ENCODE data around the gene LYZL6.
"Not testable (repeated sequence)": the region's sequence is repeated elsewhere in the genome, so short reads cannot be mapped to it uniquely, and the experiment has no call there.

The LYZL6 gene

GRCh38 chr17:35906191-35906925, 37.2 kb downstream of the LYZL6 start:
- no peak for DNase-seq

GRCh38 chr17:35903451-35903850, 40.1 kb downstream of the LYZL6 start:
- DNase-seq, result no peak

DNA sequence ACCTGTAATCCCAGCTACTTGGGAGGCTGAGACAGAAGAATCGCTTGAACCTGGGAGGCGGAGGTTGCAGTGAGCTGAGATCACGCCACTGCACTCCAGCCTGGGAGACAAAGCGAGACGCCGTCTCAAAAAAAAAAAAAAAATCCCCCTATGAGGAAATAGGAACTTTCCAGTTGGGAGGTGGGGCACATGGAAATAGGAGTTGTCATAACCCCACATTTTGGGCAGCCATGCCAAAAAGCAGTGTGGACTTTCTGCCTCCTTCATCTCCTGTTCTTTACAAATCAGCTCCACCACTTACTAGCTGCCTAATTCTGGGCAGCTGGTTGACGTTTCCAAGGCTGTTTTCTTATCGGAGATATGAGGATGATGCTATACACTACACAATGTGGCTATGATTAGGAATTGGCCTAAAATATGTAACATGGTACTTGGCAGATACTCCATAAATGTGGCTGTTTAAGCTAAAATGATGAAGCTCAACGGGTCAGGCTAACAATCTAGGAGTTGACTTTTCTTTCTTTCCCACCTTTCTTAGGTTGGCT, 41.8 kb downstream of the LYZL6 start:
- DNase-seq, result no peak

DNA sequence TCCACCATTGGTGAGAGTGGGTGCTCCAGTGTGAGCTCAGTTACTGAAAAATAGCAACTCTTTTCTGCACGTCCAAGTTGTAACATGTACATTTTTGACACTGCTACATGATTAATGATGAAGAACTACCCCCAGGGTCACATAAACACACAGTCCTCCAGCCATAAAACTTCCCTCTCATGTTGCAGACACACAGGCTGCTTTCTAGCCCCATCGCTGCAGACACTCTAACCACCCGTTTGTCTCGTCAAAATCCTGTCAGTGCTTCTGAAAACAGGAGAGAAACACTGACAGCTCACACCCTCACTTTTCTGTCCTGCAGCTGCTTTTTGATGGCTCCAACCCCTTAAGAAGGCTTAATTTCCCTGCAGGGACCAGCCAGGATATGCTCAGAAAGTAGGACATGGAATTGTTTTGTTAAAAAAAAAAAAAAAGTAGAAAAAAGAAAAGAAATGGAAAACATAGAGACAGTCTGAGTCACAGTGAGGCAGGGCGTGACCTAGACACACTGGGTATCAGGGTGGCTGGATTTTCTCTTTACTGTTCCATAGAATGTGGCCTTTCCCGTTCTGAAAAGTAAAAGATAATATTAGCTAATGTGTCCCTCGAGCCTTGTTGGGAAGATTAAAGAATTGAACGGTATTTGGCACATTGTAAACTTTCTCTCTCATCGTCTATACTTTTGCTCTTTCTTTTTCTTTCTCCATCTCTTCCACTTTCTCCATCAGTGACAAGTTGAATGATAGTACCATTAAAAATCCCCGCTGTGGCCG, 42.6 kb downstream of the LYZL6 start:
- no peak for DNase-seq

DNA sequence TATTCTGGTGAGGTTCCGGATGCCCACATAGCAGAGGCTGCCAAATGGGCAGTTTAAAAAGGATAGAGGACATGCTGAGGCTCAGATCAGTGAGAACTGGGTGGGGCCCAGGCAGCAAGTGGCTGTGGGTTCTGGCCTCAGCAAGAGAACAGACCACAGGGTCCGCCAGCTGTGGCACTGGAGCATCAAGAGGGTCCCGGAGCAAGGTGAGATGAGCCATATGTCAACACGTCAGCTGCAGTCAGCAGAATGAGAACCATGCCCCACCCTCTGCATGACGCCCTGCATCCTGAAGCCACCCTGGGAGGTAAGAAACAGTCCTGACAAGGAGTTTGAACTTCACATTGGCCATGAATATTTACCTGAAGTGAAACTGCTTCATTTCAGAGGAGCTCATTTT, 43.2 kb downstream of the LYZL6 start:
- DNase-seq, result no peak

DNA sequence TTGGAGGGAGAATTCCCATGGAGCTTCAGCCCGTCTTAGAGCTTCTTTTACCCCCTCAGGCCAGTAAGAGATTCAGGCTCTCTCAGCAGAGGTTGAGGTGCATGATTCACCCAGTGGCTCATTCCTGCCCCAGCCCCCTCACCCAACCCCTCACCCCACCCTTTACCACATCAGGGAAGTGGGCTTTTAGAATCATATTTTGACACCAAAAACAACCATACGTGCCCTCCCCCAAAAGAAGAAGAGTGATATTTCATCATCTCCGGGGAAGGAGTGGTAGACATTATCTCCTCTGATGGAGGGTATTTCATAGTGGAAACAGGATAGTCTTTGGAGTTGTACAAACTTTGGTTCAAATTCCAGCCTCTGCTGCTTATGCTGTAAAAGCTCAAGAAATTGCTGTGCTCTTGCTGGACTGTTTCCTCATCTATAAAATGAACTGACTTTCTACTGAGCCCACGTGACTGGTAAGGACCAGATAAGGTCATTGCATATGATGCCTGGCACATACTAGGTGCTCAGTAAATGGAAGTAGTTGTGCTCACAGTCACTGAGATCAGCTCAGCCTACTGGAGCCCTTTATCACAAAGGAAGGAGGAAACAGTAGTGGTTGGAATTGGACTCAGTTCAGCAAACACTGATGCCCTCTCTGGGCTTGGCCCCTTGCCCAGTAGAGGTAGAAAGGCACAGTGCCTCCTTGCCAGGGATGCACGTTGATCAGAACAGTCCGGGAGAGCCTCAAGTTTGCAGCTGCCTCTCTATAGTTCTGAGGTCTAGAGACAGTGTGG, 45.0 kb downstream of the LYZL6 start:
- DNase-seq, result no peak

GRCh38 chr17:35897772-35898171, 45.7 kb downstream of the LYZL6 start:
- DNase-seq, result not testable (repeated sequence)

- DNase-seq, result no peak
Observed at GRCh38 chr17:35895636-35896587, 47.6 kb downstream of the LYZL6 start.

DNA sequence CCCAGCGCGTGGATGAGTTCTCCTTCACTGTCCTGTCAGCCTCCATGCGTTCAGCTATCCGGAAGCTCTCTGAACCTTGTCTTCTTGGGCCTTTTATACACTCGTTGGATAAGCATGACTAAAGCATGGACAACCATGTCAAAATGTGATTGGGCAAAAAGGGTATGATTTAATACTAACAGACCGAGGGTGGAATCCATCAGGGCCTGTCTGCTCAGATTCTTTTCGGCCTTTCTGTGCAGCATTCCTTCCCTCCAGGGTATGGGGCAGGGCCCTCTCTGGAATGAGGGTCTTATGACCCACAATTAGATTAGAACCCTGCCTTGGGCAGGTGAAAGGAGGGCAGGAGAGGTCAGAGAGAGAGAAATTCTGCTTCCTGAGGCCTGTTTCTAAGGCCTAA, 49.3 kb downstream of the LYZL6 start:
- DNase-seq, result no peak

- no peak for DNase-seq
Observed at GRCh38 chr17:35893751-35894150, 49.8 kb downstream of the LYZL6 start.

GRCh38 chr17:35892091-35893035, 51.1 kb downstream of the LYZL6 start:
- DNase-seq, result no peak

GRCh38 chr17:35891269-35891668, 52.2 kb downstream of the LYZL6 start:
- no peak for DNase-seq

DNA sequence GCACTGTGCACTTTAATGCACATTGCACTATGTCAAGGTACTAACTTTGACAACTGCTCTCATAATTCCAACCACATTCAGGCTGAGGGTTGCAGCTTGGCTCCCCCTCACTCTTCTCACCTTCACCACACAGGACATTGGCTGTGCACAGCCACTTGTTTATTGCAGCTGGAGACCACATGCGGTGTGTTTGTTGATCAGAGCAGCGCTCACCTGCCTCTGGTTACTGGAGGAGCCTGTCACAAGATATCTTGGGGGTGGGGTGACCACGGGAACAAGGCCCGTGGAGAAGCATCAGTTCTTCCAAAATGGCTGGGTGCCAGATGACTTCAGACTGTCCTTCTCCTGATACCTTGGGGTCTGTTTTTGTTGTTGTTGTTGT, 52.7 kb downstream of the LYZL6 start:
- DNase-seq, result no peak

- DNase-seq, result no peak
Observed at GRCh38 chr17:35889818-35890773, 53.4 kb downstream of the LYZL6 start.

DNA sequence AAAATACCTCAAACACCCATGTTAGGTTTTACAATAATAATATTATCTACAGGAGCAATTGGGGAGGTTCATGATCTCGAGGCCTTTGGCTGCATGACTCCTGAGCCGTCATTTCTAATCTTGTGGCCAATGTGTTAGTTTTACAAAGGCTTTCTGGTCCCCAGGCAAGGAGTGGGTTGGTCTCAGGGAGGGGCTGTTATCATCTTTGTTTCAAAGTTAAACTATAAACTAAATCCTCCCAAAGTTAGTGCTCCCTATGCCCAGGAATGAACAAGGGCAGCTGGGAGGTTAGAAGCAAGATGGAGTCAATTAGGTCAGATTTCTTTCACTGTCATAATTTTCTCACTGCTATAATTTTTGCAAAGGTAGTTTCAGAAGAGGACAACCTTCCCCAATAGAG, 54.3 kb downstream of the LYZL6 start:
- DNase-seq, result no peak
